ENCODE measurements around the gene HLF.

HLF gene

GRCh38 chr17:55292094-55292493 lies 27.3 kb downstream of the HLF start:
- DNase-seq, result no peak

- no peak for DNase-seq
Measured at GRCh38 chr17:55294042-55294751, 29.4 kb downstream of the HLF start.

- no peak for DNase-seq
Measured at GRCh38 chr17:55295411-55296170, 30.8 kb downstream of the HLF start.

- no peak for DNase-seq
Measured at GRCh38 chr17:55296171-55296695, 31.5 kb downstream of the HLF start.

- no peak for DNase-seq
Measured at GRCh38 chr17:55296699-55297098, 31.9 kb downstream of the HLF start.

GRCh38 chr17:55298111-55298730 lies 33.5 kb downstream of the HLF start:
- DNase-seq, result no peak

- DNase-seq, result no peak
Measured at GRCh38 chr17:55299162-55299838, 34.5 kb downstream of the HLF start.

GRCh38 chr17:55299890-55300289 lies 35.1 kb downstream of the HLF start:
- no peak for DNase-seq

- no peak for DNase-seq
Measured at GRCh38 chr17:55300479-55301290, 35.9 kb downstream of the HLF start.

- DNase-seq, result no peak
Measured at GRCh38 chr17:55301521-55302406, 37.0 kb downstream of the HLF start.

- DNase-seq, result no peak
Measured at GRCh38 chr17:55302407-55302787, 37.6 kb downstream of the HLF start.

GRCh38 chr17:55303008-55303493 lies 38.3 kb downstream of the HLF start:
- DNase-seq, result no peak

GRCh38 chr17:55303701-55304145 lies 39.0 kb downstream of the HLF start:
- DNase-seq, result no peak

- DNase-seq, result no peak
Measured at GRCh38 chr17:55304171-55304859, 39.6 kb downstream of the HLF start.

GRCh38 chr17:55305321-55306087 lies 40.7 kb downstream of the HLF start:
- DNase-seq, result no peak

GRCh38 chr17:55307879-55308278 lies 43.1 kb downstream of the HLF start:
- no peak for DNase-seq

GRCh38 chr17:55308613-55309391 lies 44.0 kb downstream of the HLF start:
- DNase-seq, result no peak

GRCh38 chr17:55311767-55312375 lies 47.1 kb downstream of the HLF start:
- no peak for DNase-seq

All from NK-92 treated with Interleukin-12 subunit alpha and Interleukin-12 subunit beta, amount 100 ng/mL, for 24 hours (cell line).